SJSA1 (cell line): ENCODE data around the gene INPP5A. TPM values are rescaled to one million over a fixed set of nuclear protein-coding genes. Genes with fewer than 3 reads are reported as not detected.
"Not testable (repeated sequence)": the region's sequence is repeated elsewhere in the genome, so short reads cannot be mapped to it uniquely, and the experiment has no call there.

Experiments
- DNase-seq, 2 experiments: peaks; one replicate each; pipeline ENCODE4 v3.0.0-alpha.2; 2015 to 2020; ENCODE audit warnings: low spot score in 2 of 2, low read depth in 1 of 2
- H3K27ac ChIP-seq: fragments of 250-450 bp; sonication (Bioruptor Pico); 2 replicates; pipeline ENCODE4 v1.5.1; 2020; ENCODE audit warnings: mild to moderate bottlenecking, moderate library complexity
- H3K27me3 ChIP-seq: fragments of 250-450 bp; sonication (Bioruptor Pico); replicated peaks from 2 replicates; pipeline ENCODE4 v1.5.1; 2020; ENCODE audit warnings: mild to moderate bottlenecking, moderate library complexity
- H3K36me3 ChIP-seq: fragments of 250-450 bp; sonication (Bioruptor Pico); 2 replicates; pipeline ENCODE4 v1.5.1; 2020; ENCODE audit warnings: mild to moderate bottlenecking
- H3K4me1 ChIP-seq: fragments of 250-450 bp; sonication (Bioruptor Pico); replicated peaks from 2 replicates; pipeline ENCODE4 v1.6.1; 2021; ENCODE audit warnings: mild to moderate bottlenecking
- H3K4me3 ChIP-seq: fragments of 250-450 bp; sonication (Bioruptor Pico); 2 replicates; pipeline ENCODE4 v1.5.1; 2020; ENCODE audit warnings: mild to moderate bottlenecking
- H3K9me3 ChIP-seq: fragments of 250-450 bp; sonication (Bioruptor Pico); replicated peaks from 2 replicates; pipeline ENCODE4 v1.5.1; 2020; ENCODE audit warnings: mild to moderate bottlenecking
- total RNA-seq: library from RNA; depleted of rRNA; stranded (reverse); fragments of >200 nt; shearing (Covaris generic); gene quantifications from 2 replicates; pipeline ENCODE4 v1.2.3, GENCODE V29; 2014

Gene INPP5A
- total RNA-seq, 1 experiment from 2014 or later, result 56.8 TPM

DNA sequence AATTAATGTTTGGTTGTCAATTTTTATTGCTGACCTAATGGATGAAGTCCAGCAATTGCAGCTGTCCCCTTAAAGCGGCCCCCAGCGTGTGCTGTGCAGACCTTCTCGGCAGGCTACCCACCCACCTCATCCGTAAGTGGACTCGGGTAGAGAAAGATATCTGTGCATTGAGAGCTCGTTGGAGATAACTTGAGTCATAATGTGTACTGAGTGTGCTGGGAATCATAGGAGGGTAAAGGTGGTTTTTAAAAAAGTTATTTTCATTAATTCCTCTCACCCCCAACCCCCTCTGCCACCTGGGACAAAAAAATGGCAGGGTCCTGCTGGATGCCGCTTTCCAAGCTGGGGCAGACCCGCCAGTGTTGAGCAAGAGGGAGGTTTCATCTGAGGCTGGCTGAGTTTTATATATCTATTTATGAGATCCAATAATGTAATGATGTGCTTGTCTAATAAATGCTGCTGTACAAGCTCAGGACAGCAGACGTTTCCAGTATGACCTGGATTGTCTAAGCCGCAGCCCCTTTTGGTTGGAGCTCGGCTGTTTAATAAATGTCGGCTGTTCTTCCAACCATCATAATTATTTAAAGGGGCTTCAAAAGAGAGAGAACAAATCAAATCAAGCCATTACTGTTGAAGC is 129.2 kb downstream of the INPP5A start:
- H3K27ac ChIP-seq, result peak overlapping the region; percentile 80
- peaks cover 18% of the 10 kb centered on the region for H3K36me3 ChIP-seq
- H3K4me1 ChIP-seq, result peaks cover 62% of the 10 kb centered on the region
- peak overlapping the region; percentile 36 for H3K4me3 ChIP-seq
- no peaks in the 10 kb centered on the region for H3K9me3 ChIP-seq
- peak in 1 of 2 experiments; percentile 23 for DNase-seq
- H3K27me3 ChIP-seq, result no peaks in the 10 kb centered on the region

GRCh38 chr10:132667342-132668047 is 129.9 kb downstream of the INPP5A start:
- peak overlapping the region; percentile 80 for H3K27ac ChIP-seq
- peak in 1 of 2 experiments; percentile 74 for DNase-seq

DNA sequence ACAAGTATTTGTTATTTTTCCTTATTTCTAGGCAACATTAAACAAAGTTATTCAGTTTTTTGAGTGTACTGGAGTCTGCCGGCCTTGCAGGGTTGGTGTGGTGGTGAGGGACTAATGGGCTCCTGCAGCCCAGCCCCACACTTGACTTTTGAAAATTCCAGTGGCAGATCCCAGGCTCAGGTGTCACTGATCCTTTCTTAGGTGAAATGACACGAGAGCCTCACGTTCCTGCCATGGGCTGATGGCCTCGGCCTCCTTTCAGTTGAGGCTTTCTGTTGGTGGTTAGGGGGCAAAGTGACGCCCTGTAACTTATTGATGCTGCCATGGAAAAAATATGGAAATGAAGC is 130.4 kb downstream of the INPP5A start:
- Histone ChIP-seq H3K9me3 (no peaks in the 10 kb centered on the region), H3K4me1 (peaks cover 60% of the 10 kb centered on the region), H3K36me3 (peaks cover 29% of the 10 kb centered on the region), H3K27ac (peak overlapping the region; percentile 80), H3K4me3 (peak overlapping the region; percentile 36), H3K27me3 (no peaks in the 10 kb centered on the region)
- DNase-seq, result no peak

More at GRCh38 chr10:132667342-132668047, 129.9 kb downstream of the INPP5A start:
- Histone ChIP-seq H3K36me3 (peaks cover 23% of the 10 kb centered on the region), H3K4me1 (peaks cover 60% of the 10 kb centered on the region), H3K4me3 (peak overlapping the region; percentile 36), H3K9me3 (no peaks in the 10 kb centered on the region), H3K27me3 (no peaks in the 10 kb centered on the region)

DNA sequence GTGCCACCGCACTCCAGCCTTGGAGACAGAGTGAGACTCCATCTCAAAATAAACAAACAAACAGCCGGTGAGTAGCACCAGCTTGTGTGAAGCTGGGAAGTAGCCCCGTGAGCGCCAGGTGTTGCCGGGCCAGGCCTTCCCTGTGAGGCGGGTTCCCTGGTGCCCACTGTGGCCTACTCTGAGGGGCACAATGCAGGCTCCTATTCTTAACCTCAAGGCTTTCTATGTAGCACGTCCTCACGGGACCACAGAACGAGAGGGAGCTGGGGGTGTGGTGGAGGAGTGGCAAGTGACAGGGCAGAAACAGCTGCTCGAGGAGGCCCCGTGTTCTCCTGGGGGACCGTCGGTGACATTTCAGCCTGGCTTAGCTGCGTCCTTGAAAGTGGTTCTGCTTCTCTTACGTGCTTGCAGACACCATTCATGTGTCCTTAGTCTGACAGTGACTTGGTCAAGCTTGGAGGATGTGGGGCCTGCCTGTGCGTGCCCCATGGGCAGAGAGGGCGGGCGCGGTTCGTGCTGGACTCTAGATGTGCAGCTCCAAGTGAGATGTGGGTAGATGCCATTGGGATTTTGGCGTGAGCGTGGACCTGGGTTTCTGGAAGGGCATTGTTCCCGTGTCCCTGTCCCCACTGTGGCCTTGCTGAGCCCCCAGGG is 131.7 kb downstream of the INPP5A start:
- H3K27me3 ChIP-seq, result no peaks in the 10 kb centered on the region
- peaks cover 60% of the 10 kb centered on the region for H3K4me1 ChIP-seq

GRCh38 chr10:132670546-132671227 is 133.1 kb downstream of the INPP5A start:
- Histone ChIP-seq H3K4me3 (no peak overlapping the region), H3K27me3 (no peaks in the 10 kb centered on the region), H3K36me3 (peaks cover 34% of the 10 kb centered on the region), H3K9me3 (no peaks in the 10 kb centered on the region), H3K27ac (peak overlapping the region; percentile 67), H3K4me1 (peaks cover 60% of the 10 kb centered on the region)
- peak; percentile 65 to 84 for DNase-seq

More for the DNA sequence above, 131.7 kb downstream of the INPP5A start:
- no peaks in the 10 kb centered on the region for H3K9me3 ChIP-seq
- H3K4me3 ChIP-seq, result no peak overlapping the region
- DNase-seq, result no peak
- peak overlapping the region; percentile 80; the same call in 1 of the 2 replicates for H3K27ac ChIP-seq
- peaks cover 34% of the 10 kb centered on the region for H3K36me3 ChIP-seq

GRCh38 chr10:132671228-132672154 is 133.9 kb downstream of the INPP5A start:
- H3K4me1 ChIP-seq, result peaks cover 52% of the 10 kb centered on the region
- no peaks in the 10 kb centered on the region for H3K27me3 ChIP-seq
- no peak overlapping the region for H3K4me3 ChIP-seq
- no peaks in the 10 kb centered on the region for H3K9me3 ChIP-seq
- peaks cover 38% of the 10 kb centered on the region for H3K36me3 ChIP-seq
- H3K27ac ChIP-seq, result peak overlapping the region; percentile 67
- peak in 1 of 2 experiments; percentile 55 for DNase-seq

DNA sequence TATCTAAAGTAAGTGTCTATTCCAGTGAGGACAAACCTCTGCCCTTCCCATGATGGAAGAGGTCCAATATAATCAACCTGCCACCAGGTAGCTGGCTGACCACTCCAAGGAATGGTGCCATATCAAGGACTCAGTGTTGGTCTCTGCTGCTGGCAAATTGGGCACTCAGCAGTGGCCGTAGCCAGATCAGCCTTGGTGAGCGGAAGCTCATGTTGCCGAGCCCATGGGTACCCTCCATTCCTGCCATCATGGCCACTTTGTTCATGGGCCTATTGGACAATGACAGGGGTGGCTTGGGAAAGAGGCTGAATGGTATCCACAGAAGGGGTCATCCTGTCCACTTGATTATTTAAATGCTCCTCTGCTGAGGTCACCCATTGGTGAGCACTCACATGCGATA is 136.2 kb downstream of the INPP5A start:
- H3K27ac ChIP-seq, H3K9me3 ChIP-seq: not testable (repeated sequence)
- H3K36me3 ChIP-seq, result peaks cover 37% of the 10 kb centered on the region

GRCh38 chr10:132674311-132674710 is 136.7 kb downstream of the INPP5A start:
- peak in 1 of 2 experiments; percentile 22 for DNase-seq
- Histone ChIP-seq H3K9me3 (no peaks in the 10 kb centered on the region), H3K4me3 (no peak overlapping the region), H3K27ac (no peak overlapping the region), H3K4me1 (peaks cover 23% of the 10 kb centered on the region), H3K27me3 (no peaks in the 10 kb centered on the region), H3K36me3 (peaks cover 31% of the 10 kb centered on the region)

More for the DNA sequence above, 136.2 kb downstream of the INPP5A start:
- H3K27me3 ChIP-seq, H3K4me3 ChIP-seq: not testable (repeated sequence)
- H3K4me1 ChIP-seq, result peaks cover 29% of the 10 kb centered on the region
- peak in 1 of 2 experiments; percentile 31 for DNase-seq

GRCh38 chr10:132675031-132675740 is 137.6 kb downstream of the INPP5A start:
- H3K27me3 ChIP-seq, result no peaks in the 10 kb centered on the region
- H3K27ac ChIP-seq, result no peak overlapping the region
- H3K9me3 ChIP-seq, result no peaks in the 10 kb centered on the region
- H3K4me1 ChIP-seq, result peaks cover 19% of the 10 kb centered on the region
- H3K36me3 ChIP-seq, result peaks cover 28% of the 10 kb centered on the region
- H3K4me3 ChIP-seq, result no peak overlapping the region
- peak in 1 of 2 experiments; percentile 35 for DNase-seq

GRCh38 chr10:132676193-132676891 is 138.8 kb downstream of the INPP5A start:
- H3K36me3 ChIP-seq, result peaks cover 27% of the 10 kb centered on the region
- H3K4me1 ChIP-seq, result peaks cover 8% of the 10 kb centered on the region
- no peaks in the 10 kb centered on the region for H3K9me3 ChIP-seq
- H3K27ac ChIP-seq, result no peak overlapping the region
- DNase-seq, result peak in 1 of 2 experiments; percentile 41
- H3K4me3 ChIP-seq, result no peak overlapping the region
- no peaks in the 10 kb centered on the region for H3K27me3 ChIP-seq

GRCh38 chr10:132677096-132677472 is 139.5 kb downstream of the INPP5A start:
- Histone ChIP-seq H3K4me1 (peaks cover under 1% of the 10 kb centered on the region; the same call in 1 of the 2 replicates), H3K36me3 (peaks cover 20% of the 10 kb centered on the region), H3K9me3 (no peaks in the 10 kb centered on the region), H3K27me3 (no peaks in the 10 kb centered on the region), H3K27ac (no peak overlapping the region), H3K4me3 (no peak overlapping the region)
- DNase-seq, result peak in 1 of 2 experiments; percentile 40
